CD4-positive, alpha-beta T cell treated with Interleukin-4 for 1 hour (primary cell): Measurements from ENCODE around the gene SLX4.
A peak's percentile ranks its signal among the peaks of the same experiment; 100 is the strongest.

ENCODE experiments used
- DNase-seq, 2 donors: peaks; one replicate each; pipeline ENCODE4 v3.0.0-alpha.2; 2020 to 2022

The SLX4 gene

DNA sequence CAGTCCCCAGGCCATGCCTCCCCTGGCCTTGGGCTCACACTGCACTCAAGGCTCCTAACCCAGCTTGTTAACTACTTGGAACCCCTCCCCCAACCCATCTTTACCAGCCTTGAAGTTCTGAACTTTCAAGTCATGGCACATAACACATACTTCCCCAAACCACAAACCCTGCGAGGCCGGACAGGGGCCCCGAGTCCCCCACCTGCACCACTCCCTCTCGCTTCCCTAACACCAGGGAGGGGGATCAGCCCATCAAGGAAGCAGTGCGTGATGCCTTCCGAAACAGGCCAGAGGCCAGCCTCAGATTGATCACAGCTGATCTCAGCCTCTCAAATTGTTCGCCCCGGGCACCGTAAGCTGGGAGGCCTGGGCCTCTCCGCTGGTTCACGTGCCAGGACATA is 31.2 kb downstream of the SLX4 start:
- DNase-seq, result no peak

DNA sequence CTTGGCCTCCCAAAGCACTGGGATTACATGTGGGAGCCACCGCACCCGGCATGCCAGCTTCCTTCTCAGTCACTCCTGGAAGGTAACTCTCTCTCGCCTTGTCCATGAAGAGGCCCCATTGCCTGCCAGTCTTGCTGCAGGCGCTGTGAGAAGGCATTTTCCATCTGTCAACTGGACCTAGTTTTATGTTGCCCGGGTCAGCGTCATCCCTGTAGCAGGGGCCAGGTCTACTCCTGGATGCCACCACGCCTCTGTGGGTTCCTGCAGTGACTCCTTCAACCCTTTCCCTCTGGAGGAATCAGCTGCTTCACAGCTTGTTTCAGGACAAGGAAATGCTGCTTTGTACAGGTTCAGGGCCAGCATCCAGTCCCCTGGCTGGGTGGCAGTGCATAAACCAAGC is 31.6 kb downstream of the SLX4 start:
- no peak for DNase-seq

- peak; percentile 43 to 59 for DNase-seq
Measured at GRCh38 chr16:3578610-3579551, 32.5 kb downstream of the SLX4 start.

- peak; percentile 35 to 57 for DNase-seq
Measured at GRCh38 chr16:3578121-3578520, 33.3 kb downstream of the SLX4 start.

- DNase-seq, result peak; percentile 48 to 54
Measured at GRCh38 chr16:3577302-3577752, 34.1 kb downstream of the SLX4 start, which contains the start of gene NLRC3. Gene NLRC3 (minus strand): TSS chr16:3577403. CDS start chr16:3565036, 12,367 bp downstream.

DNA sequence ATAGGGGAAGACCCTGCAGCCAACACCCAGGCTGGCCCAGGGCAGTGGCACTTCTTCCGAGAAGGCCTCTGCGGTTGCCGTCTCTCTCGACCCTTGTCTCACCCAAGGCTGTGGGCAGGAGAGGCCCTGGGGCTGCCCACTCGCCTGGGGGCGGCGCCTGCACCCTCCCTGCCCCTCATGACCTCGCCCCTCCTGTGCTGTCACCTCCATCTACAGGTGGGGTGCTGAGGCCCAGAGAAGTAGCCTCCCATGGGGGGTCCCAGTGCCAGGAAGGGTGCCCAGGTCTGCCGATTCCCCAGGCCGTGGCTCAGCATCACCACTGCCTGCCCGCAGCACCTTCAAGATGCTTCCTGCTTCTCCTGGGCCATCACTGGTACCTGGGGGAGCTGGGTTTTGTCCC is 35.2 kb downstream of the SLX4 start:
- DNase-seq, result no peak

DNA sequence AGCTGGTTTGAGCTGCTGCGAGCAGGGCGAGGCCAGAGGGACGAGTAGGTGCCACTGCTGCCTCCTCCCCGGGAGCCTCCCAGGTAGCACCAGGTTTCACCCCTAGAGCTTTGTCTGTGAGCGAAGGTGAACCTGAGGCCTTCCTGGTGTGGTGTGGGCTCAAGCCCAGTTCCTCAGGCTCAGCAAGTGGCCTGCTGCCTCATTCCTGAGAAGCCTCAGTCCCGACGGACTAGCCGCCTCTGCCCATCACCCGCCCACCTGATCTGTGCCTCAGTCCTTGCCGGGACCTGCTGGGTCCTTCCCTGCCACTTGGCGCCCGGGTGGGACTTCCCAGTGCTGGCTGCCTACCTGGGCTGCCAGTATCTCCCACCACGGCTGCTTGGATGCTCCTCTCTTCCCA is 35.9 kb downstream of the SLX4 start:
- no peak for DNase-seq

DNA sequence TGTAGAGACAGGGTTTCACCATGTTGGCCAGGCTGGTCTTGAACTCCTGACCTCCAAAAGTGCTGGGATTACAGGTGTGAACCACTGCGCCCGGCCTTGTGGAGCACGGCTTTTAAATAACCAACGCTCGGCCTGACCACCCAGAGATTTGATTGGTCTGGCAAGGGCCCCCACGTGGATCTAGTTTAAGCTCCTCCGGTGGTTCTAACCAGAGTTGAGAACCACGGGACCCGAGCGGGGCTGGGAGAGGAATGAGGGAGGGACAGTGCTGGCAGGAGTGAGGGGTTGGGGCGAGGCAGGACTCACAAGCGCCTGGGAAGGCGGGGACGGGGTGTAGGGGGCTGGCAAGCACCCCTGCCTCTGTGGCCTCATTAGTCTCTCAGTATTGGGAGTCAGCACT is 37.2 kb downstream of the SLX4 start:
- DNase-seq, result no peak

DNA sequence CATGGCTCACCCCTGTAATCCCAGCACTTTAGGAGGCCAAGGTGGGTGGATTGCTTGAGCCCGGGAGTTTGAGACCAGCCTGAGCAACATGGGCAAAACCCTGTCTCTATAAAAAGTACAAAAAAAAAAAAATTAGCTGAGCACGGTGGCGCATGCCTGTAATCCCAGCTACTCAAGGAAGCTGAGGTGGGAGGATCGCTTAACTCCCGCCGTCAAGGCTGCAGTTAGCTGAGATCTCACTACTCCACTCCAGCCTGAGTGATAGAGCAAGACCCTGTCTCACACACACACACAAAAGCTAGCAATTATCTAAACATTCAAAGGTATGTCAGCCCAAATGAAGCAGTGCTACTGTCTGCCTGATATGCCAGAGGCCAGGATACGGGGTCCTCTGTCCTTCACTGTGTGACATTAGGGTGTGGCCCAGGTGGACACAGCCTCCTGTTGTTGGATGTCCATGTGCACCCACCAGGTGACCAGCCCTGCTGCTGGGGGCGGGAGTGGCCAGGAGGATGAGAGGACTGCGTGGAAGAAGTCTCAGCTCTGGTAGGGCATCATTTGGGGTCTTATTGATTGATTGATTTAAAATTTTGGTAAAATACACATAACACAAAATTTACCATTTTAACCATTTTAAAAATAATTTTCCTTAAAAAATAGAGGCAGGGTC is 38.1 kb downstream of the SLX4 start:
- no peak for DNase-seq

- DNase-seq, result no peak
Measured at GRCh38 chr16:3570420-3571062, 40.9 kb downstream of the SLX4 start.

DNA sequence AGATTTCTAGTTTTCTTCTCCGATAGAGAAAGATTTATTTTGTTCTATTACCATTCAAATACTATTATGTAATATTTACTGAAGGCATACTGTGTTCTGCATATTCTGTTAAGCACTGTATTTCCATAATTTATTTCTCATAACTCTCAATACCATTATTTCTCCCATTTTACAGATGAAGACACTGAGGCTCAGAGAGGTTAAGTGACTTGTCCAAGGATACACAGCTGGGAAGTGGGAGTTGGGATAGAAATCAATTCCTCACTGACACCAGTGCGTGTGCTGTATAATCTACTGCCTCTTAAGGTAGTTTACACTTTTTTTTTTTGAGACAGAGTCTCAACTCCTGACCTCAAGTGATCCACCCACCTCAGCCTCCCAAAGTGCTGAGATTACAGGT is 41.6 kb downstream of the SLX4 start:
- DNase-seq, result no peak

DNA sequence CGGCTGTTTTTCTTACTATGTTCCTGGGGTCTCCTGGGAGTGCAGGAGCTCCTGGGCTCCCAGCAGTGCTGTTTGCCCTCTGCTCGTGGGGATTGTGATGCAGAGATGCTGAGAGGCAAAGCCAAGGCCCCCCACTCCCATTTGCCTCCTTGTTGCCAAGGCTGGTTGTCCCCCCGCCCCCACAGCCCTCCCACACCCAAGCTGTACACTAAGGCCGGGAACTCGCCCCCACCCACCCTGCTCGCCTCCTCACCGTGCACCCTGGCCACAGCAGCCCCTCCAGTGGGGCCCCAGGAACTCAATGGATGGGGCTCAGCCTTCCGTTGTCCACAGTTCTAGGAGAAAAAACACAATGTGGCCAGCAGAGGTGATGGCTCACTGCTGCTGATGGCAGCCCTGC is 44.4 kb downstream of the SLX4 start:
- DNase-seq, result no peak

GRCh38 chr16:3564889-3565141 is 46.6 kb downstream of the SLX4 start:
- no peak for DNase-seq

DNA sequence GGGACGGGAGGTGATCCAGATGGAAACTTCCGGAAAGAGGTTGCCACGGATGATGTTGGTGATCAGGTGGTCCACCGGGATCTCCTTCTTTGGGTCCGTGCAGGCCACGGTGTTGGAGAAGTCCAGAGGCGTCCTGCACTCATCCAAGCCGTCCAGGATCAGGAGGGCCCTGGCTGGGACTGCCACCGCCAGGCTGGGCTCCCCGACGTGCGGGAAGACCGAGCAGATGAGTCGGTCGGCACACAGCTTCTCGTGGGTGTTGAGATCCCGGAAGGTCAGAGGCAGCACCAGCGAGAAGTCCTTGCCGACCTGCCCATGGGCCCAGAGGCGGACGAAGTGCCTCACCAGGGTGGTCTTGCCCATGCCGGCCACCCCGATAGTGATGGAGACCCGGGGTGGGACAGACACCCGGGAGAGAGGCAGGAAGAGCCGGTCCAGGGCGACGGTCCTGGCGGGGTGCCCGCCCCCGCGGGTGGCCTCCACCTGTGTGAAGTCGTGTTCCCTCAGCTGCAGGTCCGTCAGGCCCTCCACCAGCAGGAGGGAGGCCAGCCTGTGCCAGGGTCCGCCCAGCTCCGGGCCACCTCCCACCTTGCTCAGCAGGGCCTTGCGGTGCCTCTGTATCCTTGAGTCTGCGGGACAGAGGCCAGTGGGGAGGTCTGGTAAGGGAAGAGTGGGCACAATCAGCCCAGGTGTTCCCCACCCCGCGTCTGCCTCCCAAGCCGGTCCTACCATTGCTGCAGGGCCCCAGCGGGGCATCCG is 47.1 kb downstream of the SLX4 start:
- DNase-seq, result no peak

DNA sequence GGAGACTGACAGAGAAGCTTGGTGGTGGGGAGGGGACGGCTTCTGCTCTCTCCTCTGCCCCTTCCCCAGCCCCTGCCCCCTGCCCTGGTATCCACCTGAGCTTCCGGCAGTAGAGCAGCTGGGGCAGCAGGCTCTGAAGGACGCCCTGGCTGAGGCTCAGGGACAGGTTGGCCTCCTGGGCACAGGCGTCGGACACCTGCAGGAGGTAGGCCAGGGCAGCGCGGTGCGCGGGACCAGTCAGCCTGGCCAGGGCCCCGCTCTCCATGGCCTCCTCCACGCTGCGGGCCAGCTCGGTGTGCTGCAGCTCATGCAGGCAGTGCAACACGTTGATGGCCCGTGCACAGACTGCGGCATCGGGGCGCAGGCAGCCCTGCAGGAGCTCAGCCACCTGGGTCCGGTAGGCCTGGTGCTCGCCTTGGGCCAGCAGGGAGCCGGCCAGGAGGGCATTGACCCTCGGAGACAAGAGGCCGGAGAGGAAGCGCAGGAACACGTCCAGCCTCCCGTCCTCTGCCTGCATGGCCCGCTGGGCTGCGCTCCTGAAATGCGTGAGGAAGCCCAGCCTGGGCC is 48.4 kb downstream of the SLX4 start:
- DNase-seq, result no peak

- DNase-seq, result no peak
Measured at GRCh38 chr16:3561626-3562025, 49.8 kb downstream of the SLX4 start.

DNA sequence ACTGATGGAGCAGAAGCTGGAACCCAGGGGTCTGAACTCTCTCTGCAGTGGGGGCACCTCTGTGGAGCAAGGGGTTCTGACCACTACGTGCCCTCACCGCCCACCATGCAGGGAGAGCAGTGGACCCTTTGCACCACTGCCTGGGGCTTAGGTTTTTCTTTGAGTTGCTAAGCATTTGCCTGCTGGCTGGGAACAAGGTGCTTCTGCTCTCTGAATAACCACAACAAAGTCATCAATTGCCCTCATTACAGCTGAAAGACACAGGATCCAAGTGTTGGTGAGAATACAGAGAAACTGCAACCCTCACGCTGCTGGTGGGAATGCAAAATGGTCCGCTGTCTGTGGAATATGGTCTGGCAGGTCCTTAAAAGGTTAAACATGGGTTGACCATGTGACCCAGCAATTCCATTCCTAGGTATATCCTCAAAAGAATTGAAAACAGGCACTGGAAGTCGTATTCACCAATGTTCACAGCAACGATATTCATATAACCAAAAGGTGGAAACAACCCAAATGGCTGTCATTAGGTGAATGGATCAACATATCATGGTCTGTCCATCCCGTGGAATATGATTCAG is 57.0 kb downstream of the SLX4 start:
- no peak for DNase-seq

DNA sequence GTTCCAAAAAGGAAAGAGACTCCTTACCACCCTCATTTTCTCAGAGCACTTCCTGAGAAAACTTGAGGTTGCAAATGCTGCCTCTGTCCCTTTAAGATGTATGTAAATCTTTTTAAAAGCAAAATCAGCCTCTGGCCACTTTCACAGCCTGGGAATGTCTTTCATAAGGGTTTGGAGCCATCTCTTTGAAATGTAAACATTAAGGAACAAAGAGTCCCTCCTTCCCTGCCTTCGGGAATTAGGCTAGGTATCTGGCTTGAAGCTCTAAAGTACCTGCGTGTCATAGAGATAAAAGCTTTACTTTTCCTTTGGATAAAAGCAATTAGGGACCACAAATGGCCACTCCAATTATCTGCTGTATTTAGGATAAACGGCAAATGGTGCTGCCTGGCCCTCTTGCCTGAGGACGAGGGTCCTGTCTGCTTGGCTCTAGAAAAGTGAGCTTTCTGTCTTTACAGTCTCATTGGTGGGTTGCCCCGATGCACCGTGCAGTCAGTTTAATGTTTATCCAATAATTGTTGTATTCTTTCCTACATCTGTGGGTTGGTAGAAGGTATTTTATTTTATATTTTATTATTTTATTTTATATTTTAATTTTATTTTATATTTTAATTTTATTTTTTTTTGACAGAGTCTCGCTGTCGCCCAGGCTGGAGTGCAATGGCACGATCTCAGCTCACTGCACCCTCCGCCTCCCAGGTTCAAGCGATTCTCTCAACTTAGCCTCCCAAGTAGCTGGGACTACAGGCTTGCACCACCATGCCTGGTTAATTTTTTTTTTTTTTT is 58.1 kb downstream of the SLX4 start:
- no peak for DNase-seq

DNA sequence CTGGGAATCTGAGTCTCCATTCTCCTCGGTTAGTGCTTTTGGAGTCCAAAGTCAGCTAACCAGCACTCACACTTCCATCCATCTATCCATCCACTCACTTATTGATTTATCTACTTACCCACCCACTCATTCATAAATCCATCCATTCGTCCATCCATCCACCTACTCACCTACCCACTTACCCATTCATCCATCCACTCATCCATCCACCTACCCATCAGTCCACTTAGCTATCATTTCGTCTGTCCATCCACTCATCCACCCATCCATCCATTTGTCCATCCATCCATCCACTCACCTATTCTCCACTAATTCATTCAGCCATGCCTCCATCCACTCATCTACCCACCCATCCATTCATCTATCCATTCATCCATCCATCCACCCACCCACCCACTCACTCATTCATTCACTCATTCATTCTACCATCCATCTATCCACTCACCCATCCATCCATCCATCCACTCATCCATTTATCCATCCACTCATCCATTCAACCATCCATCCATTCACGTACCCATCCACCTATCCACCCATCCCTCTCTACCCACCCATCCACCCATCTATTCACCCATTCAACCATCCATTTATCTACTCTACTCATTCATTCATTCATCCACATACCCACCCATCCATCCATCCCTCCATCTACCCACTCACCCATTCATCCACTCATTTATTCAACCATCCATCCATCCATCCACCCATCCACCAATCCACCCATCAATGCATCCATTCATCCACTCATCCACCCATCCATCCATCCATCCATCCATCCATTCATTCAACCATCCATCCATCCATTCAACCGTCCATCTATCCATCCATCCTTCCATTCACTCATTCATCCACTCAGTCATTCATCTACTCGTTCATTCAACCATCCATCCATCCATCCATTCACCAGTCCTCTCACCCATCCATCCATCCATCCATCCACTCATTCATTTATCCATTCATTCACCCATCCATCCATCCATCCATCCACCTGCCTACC is 60.3 kb downstream of the SLX4 start:
- DNase-seq, result no peak

DNA sequence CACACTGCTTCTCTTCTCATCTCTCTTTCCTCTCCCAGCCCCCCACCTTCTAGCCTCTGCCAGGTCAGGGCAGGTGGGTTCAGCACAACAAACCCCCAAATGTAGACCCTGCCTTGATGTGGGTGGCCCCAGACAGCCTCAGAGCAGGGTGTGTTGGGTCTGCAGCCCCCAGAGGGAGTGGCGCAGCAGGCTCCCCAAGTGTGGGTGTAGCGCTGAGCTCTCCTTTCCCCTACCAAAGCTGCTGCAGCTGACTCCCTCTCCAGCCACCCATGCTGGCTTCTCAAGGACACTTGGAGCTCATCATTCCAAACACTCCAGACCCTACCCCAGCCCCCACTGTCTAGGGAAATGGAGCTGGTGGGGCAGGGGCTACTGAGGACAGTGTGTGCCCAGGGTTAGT is 61.5 kb downstream of the SLX4 start:
- no peak for DNase-seq
